Upper lobe of left lung (tissue), 4 donors: Measurements from ENCODE around the gene TFCP2L1.

ENCODE experiments used
- POLR2AphosphoS5 ChIP-seq, 2 donors: sonication (generic); formaldehyde crosslinking; IDR thresholded peaks; one replicate each; pipeline ENCODE4 v1.5.1; 2017; ENCODE audit warnings: antibody characterized with exemption in 2 of 2
- TF ChIP-seq, protein P1 (sequence below), 6 experiments: fragments of 450-650 bp in 4 of 6; fragments of 200-600 bp in 2 of 6; sonication (generic) in 2 of 6; IDR thresholded peaks; one replicate each; pipeline ENCODE4 v1.5.1; 2016 to 2019; ENCODE audit warnings: antibody characterized with exemption in 6 of 6

DNA sequence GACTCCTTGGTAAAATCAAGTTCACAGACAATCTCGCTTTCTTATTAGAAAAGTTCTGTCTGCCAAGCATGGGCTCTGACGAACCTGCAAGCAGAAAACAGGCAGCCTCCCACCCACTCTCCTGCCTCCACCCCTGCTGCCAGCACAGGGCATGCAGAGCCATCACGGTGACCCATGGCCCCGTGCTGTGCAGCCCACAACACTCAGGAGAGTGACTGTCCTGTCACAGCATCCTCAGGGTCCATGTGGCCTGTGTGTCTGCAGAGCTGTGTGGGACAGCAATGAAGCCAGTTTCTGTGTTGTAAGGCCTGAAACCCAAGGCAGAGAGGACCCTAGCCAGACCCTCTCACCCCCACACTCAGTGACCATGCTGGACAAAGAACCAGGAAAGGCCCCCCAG is 46.2 kb downstream of the TFCP2L1 start:
- TF ChIP-seq, protein P1, sequence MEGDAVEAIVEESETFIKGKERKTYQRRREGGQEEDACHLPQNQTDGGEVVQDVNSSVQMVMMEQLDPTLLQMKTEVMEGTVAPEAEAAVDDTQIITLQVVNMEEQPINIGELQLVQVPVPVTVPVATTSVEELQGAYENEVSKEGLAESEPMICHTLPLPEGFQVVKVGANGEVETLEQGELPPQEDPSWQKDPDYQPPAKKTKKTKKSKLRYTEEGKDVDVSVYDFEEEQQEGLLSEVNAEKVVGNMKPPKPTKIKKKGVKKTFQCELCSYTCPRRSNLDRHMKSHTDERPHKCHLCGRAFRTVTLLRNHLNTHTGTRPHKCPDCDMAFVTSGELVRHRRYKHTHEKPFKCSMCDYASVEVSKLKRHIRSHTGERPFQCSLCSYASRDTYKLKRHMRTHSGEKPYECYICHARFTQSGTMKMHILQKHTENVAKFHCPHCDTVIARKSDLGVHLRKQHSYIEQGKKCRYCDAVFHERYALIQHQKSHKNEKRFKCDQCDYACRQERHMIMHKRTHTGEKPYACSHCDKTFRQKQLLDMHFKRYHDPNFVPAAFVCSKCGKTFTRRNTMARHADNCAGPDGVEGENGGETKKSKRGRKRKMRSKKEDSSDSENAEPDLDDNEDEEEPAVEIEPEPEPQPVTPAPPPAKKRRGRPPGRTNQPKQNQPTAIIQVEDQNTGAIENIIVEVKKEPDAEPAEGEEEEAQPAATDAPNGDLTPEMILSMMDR (IDR thresholded peaks at IDR 0.05), result no peak
- TF ChIP-seq POLR2AphosphoS5 (IDR thresholded peaks at IDR 0.05), result no peak
